AG09309 (cell line): ENCODE results near the gene HTT.

Experiments used
- DNase-seq: peaks from one replicate; pipeline ENCODE4 v3.0.0-alpha.2; 2010; ENCODE audit warnings: low read depth
- H3K4me3 ChIP-seq: 2 replicates; pipeline ENCODE4 v1.5.1; 2011; ENCODE audit warnings: mild to moderate bottlenecking, low read depth, low read length, moderate library complexity; ENCODE audit not compliant: control insufficient read depth
- TF ChIP-seq, protein P1 (sequence below): IDR thresholded peaks from 2 replicates; pipeline ENCODE4 v1.5.1; 2011; ENCODE audit warnings: mild to moderate bottlenecking, low read depth, low read length, inconsistent platforms; ENCODE audit not compliant: insufficient read depth, control insufficient read depth; ENCODE audit errors: missing control alignments

Gene HTT

DNA sequence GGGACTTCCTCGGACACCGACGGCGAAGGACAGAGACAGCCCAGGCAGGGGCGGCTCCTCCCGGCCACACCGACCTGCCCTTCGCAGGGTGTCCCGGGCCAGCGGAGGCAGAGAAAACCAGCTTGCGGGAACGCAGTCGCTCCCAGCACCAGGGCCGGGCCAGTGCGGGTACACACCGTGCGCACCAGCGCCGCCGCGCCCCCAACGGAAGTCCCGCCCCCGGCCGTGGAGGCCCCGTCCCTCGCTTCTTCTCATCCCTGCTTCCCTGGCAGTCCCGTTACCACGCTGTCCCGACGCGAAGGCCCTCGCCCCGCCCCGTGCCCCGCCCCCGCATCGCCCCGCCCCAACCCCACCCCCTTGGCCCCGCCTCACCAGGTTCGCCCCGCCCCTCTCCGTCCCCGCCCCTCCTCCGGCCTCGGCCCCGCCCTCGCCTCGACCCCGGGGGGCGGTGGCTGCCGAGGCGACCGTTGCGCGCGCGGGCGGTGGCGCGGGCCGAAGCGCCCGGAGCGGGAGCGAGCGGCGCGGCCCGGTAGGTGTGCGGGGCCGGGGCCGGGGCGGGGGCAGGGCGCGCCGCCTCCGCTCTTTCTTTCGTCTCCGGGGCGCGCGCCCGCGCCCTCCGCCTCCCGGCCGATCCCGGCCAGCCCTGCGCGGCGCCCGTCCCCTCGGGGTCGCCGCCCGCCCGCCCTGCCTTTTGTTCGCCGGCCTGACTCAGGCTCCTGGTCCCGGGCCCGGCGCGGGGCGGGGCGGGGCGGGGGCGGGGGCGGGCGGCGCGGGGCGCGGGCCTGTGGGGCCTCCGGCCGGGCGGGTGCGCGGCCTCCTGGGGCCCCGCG is 218.3 kb downstream of the HTT start, which contains the start of gene RGS12:
Gene RGS12, plus strand, starts transcription at position 451 of the 830 bp plus-strand sequence. CDS start 23,150 bp downstream, outside the sequence.
- TF ChIP-seq, protein P1, sequence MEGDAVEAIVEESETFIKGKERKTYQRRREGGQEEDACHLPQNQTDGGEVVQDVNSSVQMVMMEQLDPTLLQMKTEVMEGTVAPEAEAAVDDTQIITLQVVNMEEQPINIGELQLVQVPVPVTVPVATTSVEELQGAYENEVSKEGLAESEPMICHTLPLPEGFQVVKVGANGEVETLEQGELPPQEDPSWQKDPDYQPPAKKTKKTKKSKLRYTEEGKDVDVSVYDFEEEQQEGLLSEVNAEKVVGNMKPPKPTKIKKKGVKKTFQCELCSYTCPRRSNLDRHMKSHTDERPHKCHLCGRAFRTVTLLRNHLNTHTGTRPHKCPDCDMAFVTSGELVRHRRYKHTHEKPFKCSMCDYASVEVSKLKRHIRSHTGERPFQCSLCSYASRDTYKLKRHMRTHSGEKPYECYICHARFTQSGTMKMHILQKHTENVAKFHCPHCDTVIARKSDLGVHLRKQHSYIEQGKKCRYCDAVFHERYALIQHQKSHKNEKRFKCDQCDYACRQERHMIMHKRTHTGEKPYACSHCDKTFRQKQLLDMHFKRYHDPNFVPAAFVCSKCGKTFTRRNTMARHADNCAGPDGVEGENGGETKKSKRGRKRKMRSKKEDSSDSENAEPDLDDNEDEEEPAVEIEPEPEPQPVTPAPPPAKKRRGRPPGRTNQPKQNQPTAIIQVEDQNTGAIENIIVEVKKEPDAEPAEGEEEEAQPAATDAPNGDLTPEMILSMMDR = no peak
- H3K4me3 ChIP-seq = peak within 1 kb of the TSS; percentile 96
- peak; percentile 75 for DNase-seq
